BE2C (cell line): Measurements from ENCODE around the gene FGF19.

Experiments
- DNase-seq: peaks from one replicate; pipeline ENCODE4 v3.0.0-alpha.2; 2020
- H3K27me3 ChIP-seq: fragments of 250-450 bp; sonication (Bioruptor Pico); 2 replicates; pipeline ENCODE4 v1.5.1; 2020; ENCODE audit warnings: mild to moderate bottlenecking
- H3K36me3 ChIP-seq: fragments of 250-450 bp; sonication (Bioruptor Pico); 2 replicates; pipeline ENCODE4 v1.5.1; 2020; ENCODE audit warnings: mild to moderate bottlenecking
- H3K4me1 ChIP-seq: fragments of 250-450 bp; sonication (Bioruptor Pico); 2 replicates; pipeline ENCODE4 v1.5.1; 2020
- H3K4me3 ChIP-seq: 2 replicates; pipeline ENCODE4 v1.5.1; 2011; ENCODE audit warnings: low read depth, low read length
- H3K9me3 ChIP-seq: fragments of 250-450 bp; sonication (Bioruptor Pico); 2 replicates; pipeline ENCODE4 v1.5.1; 2020
- CTCF ChIP-seq: IDR thresholded peaks from 2 replicates; pipeline ENCODE4 v1.5.1; 2012; ENCODE audit warnings: mild to moderate bottlenecking, low read depth, low read length

Gene FGF19

GRCh38 chr11:69746752-69747742 lies 43.2 kb upstream of the FGF19 start:
- Histone ChIP-seq H3K9me3 (no peaks in the 10 kb centered on the region), H3K36me3 (no peaks in the 10 kb centered on the region), H3K27me3 (no peaks in the 10 kb centered on the region), H3K4me3 (no peak overlapping the region), H3K4me1 (no peaks in the 10 kb centered on the region)
- no peak for TF ChIP-seq CTCF
- no peak for DNase-seq

- no peaks in the 10 kb centered on the region for H3K4me1 ChIP-seq
- no peaks in the 10 kb centered on the region for H3K9me3 ChIP-seq
- H3K36me3 ChIP-seq: no peaks in the 10 kb centered on the region
- H3K27me3 ChIP-seq: no peaks in the 10 kb centered on the region
- TF ChIP-seq CTCF: no peak
- no peak for DNase-seq
- no peak overlapping the region for H3K4me3 ChIP-seq
Measured at GRCh38 chr11:69746140-69746539, 42.3 kb upstream of the FGF19 start.

- Histone ChIP-seq H3K36me3 (no peaks in the 10 kb centered on the region), H3K4me1 (no peaks in the 10 kb centered on the region), H3K9me3 (no peaks in the 10 kb centered on the region), H3K27me3 (no peaks in the 10 kb centered on the region), H3K4me3 (no peak overlapping the region)
- TF ChIP-seq CTCF: no peak
- DNase-seq: no peak
Measured at GRCh38 chr11:69745201-69745600, 41.4 kb upstream of the FGF19 start.

- no peak for TF ChIP-seq CTCF
- Histone ChIP-seq H3K27me3 (no peaks in the 10 kb centered on the region), H3K4me3 (no peak overlapping the region), H3K4me1 (no peaks in the 10 kb centered on the region), H3K9me3 (no peaks in the 10 kb centered on the region), H3K36me3 (no peaks in the 10 kb centered on the region)
- DNase-seq: no peak
Measured at GRCh38 chr11:69744435-69744834, 40.6 kb upstream of the FGF19 start.

- TF ChIP-seq CTCF: no peak
- no peak for DNase-seq
- H3K9me3 ChIP-seq: no peaks in the 10 kb centered on the region; the same call in 1 of the 2 replicates
- peaks cover 3% of the 10 kb centered on the region; the same call in 1 of the 2 replicates for H3K27me3 ChIP-seq
- no peak overlapping the region for H3K4me3 ChIP-seq
- H3K4me1 ChIP-seq: no peaks in the 10 kb centered on the region
- H3K36me3 ChIP-seq: no peaks in the 10 kb centered on the region
Measured at GRCh38 chr11:69734841-69735240, 31.0 kb upstream of the FGF19 start.

GRCh38 chr11:69734367-69734766 lies 30.5 kb upstream of the FGF19 start:
- no peak for DNase-seq
- H3K4me3 ChIP-seq: no peak overlapping the region
- no peaks in the 10 kb centered on the region; the same call in 1 of the 2 replicates for H3K9me3 ChIP-seq
- TF ChIP-seq CTCF: no peak
- H3K27me3 ChIP-seq: peaks cover 3% of the 10 kb centered on the region; the same call in 1 of the 2 replicates
- H3K36me3 ChIP-seq: no peaks in the 10 kb centered on the region
- no peaks in the 10 kb centered on the region for H3K4me1 ChIP-seq
